Measurements from ENCODE around the gene ANKFN1.

The ANKFN1 gene

GRCh38 chr17:56548661-56549060 is 395.4 kb downstream of the ANKFN1 start:
- DNase-seq (ENCODE audit: extremely low read depth, low read depth), result no peak
- TF ChIP-seq CTCF (IDR thresholded peaks at IDR 0.05; ENCODE audit: low read depth, low read length, missing control alignments), result no peak

GRCh38 chr17:56549501-56549900 is 396.2 kb downstream of the ANKFN1 start:
- no peak overlapping the region for H3K4me3 ChIP-seq (replicated peaks; ENCODE audit: low read depth, low read length)
- no peak for DNase-seq (ENCODE audit: extremely low read depth, low read depth)
- no peak for TF ChIP-seq CTCF (IDR thresholded peaks at IDR 0.05; ENCODE audit: low read depth, low read length, missing control alignments)

More at GRCh38 chr17:56548661-56549060, 395.4 kb downstream of the ANKFN1 start:
- H3K4me3 ChIP-seq (replicated peaks; ENCODE audit: low read depth, low read length), result no peak overlapping the region

- no peak for TF ChIP-seq CTCF (IDR thresholded peaks at IDR 0.05; ENCODE audit: low read depth, low read length, missing control alignments)
- DNase-seq (ENCODE audit: extremely low read depth, low read depth), result no peak
- no peak overlapping the region for H3K4me3 ChIP-seq (replicated peaks; ENCODE audit: low read depth, low read length)
Observed at GRCh38 chr17:56557682-56558081, 404.4 kb downstream of the ANKFN1 start.

- no peak for TF ChIP-seq CTCF (IDR thresholded peaks at IDR 0.05; ENCODE audit: low read depth, low read length, missing control alignments)
- H3K4me3 ChIP-seq (replicated peaks; ENCODE audit: low read depth, low read length), result no peak overlapping the region
- no peak for DNase-seq (ENCODE audit: extremely low read depth, low read depth)
Observed at GRCh38 chr17:56558088-56558487, 404.8 kb downstream of the ANKFN1 start.
